Transverse colon (tissue), 4 donors: Measurements from ENCODE around the gene KAZN. TPM values are rescaled to one million over a fixed set of nuclear protein-coding genes. Genes with fewer than 3 reads are reported as not detected.
"Not testable (repeated sequence)": the region's sequence is repeated elsewhere in the genome, so short reads cannot be mapped to it uniquely, and the experiment has no call there.

Source experiments
- DNase-seq: peaks from one replicate; pipeline ENCODE4 v3.0.0-alpha.2; 2019
- H3K27ac ChIP-seq, 4 donors: fragments of 200-600 bp; sonication (generic); 2 replicates each; pipeline ENCODE4 v1.5.1; 2016 to 2018; ENCODE audit warnings: inconsistent platforms in 4 of 4
- H3K27me3 ChIP-seq: fragments of 200-600 bp; sonication (generic); 2 replicates; pipeline ENCODE4 v1.5.1; 2017; ENCODE audit warnings: inconsistent platforms
- H3K36me3 ChIP-seq, 4 donors: fragments of 200-600 bp; sonication (generic); 2 replicates each; pipeline ENCODE4 v1.5.1; 2017 to 2019; ENCODE audit warnings: inconsistent platforms in 4 of 4
- H3K4me1 ChIP-seq, 4 donors: fragments of 200-600 bp; sonication (generic); 2 replicates each; pipeline ENCODE4 v1.5.1; 2017 to 2020; ENCODE audit warnings: inconsistent platforms in 4 of 4
- H3K4me3 ChIP-seq, 4 donors: fragments of 200-600 bp; sonication (generic); 1 replicate in 1 of 4; 2 replicates in 3 of 4; pipeline versions ENCODE4 v1.5.1 to v1.6.1; 2017 to 2019; ENCODE audit warnings: inconsistent platforms in 4 of 4
- H3K9me3 ChIP-seq, 2 donors: fragments of 200-600 bp; sonication (generic); 2 replicates each; pipeline ENCODE4 v1.5.1; 2017 to 2019; ENCODE audit warnings: inconsistent platforms in 2 of 2
- EP300 ChIP-seq: sonication (generic); formaldehyde crosslinking; IDR thresholded peaks from one replicate; pipeline ENCODE4 v1.6.1; 2017; ENCODE audit warnings: antibody characterized with exemption, low read depth
- POLR2A ChIP-seq: fragments of 450-650 bp; IDR thresholded peaks from one replicate; pipeline ENCODE4 v1.6.1; 2016; ENCODE audit warnings: antibody characterized with exemption, mild to moderate bottlenecking, moderate library complexity
- POLR2AphosphoS5 ChIP-seq, 3 donors: sonication (generic); formaldehyde crosslinking; IDR thresholded peaks; one replicate each; pipeline ENCODE4 v1.6.1; 2016; ENCODE audit warnings: antibody characterized with exemption in 3 of 3
- WGBS, 2 donors: methylation state at CpG; one replicate each; pipeline ENCODE4 v1.1.5; 2018; ENCODE audit warnings: low coverage in 1 of 2; 5-methylcytosine and 5-hydroxymethylcytosine counted together
- in situ Hi-C, 4 donors: fragments of 200-750 bp; cut with MboI; loops; one replicate each; pipeline versions ENCODE4 v1.15.0 to v1.15.1; 2017; ENCODE audit warnings: low sequenced_read_pairs in 3 of 4, low pct_ligation_motif_present in 1 of 4, low pct_unique_long_range_greater_than_20kb in 1 of 4
- intact Hi-C: fragments of 100-400 bp; cut with DNase I; formaldehyde crosslinking; loops from one replicate; pipeline ENCODE4 v1.15.1; 2023; ENCODE audit warnings: low total_unique reads
- total RNA-seq, 4 donors: library from RNA; depleted of rRNA; stranded (reverse); fragments of >200 nt; gene quantifications; one replicate each; pipeline ENCODE4 v1.1.0, GENCODE V29; 2016
- TF ChIP-seq, protein P1 (sequence below), 5 experiments: fragments of 200-600 bp in 3 of 5; fragments of 450-650 bp in 2 of 5; sonication (generic) in 3 of 5; IDR thresholded peaks; 1 replicate in 2 of 5; 2 replicates in 3 of 5; pipeline ENCODE4 v1.5.1; 2016 to 2017; ENCODE audit warnings: antibody characterized with exemption in 5 of 5, inconsistent platforms in 3 of 5, mild to moderate bottlenecking in 2 of 5, moderate library complexity in 1 of 5

KAZN gene
- total RNA-seq, 4 donors from 2014 or later = 12.0 to 17.1 (median 16.2) TPM

DNA sequence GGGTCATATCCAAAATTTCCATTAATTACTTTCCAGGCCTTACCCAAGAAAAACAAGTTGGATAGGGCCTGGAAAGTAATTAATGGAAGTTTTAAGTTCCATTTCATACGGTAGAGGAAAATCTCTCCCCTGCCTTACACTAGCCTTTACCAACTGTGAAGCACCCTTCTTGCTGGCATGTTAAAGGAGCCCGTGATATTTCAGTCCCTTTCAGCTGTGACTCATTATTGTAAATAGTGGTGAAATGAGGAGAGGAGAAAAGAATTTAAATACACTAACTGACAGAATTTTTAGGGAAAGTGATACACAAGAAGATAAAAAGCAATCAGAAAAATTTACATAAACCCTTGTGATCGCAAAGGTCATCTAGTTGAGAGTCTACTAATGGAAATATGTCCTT, 20.3 kb upstream of the KAZN start:
- H3K27ac ChIP-seq = no peak overlapping the region
- no peaks in the 10 kb centered on the region for H3K27me3 ChIP-seq
- in situ Hi-C loops (no loop called here), intact Hi-C loops (no loop called here)
- no peak overlapping the region for H3K4me3 ChIP-seq
- no peak for DNase-seq
- TF ChIP-seq POLR2AphosphoS5 (IDR thresholded peaks at IDR 0.05) = no peak
- no peak for TF ChIP-seq EP300
- TF ChIP-seq POLR2A = no peak
- TF ChIP-seq, protein P1, sequence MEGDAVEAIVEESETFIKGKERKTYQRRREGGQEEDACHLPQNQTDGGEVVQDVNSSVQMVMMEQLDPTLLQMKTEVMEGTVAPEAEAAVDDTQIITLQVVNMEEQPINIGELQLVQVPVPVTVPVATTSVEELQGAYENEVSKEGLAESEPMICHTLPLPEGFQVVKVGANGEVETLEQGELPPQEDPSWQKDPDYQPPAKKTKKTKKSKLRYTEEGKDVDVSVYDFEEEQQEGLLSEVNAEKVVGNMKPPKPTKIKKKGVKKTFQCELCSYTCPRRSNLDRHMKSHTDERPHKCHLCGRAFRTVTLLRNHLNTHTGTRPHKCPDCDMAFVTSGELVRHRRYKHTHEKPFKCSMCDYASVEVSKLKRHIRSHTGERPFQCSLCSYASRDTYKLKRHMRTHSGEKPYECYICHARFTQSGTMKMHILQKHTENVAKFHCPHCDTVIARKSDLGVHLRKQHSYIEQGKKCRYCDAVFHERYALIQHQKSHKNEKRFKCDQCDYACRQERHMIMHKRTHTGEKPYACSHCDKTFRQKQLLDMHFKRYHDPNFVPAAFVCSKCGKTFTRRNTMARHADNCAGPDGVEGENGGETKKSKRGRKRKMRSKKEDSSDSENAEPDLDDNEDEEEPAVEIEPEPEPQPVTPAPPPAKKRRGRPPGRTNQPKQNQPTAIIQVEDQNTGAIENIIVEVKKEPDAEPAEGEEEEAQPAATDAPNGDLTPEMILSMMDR (IDR thresholded peaks at IDR 0.05) = no peak
- H3K36me3 ChIP-seq = no peaks in the 10 kb centered on the region
- 75 to 79% methylated on average over 3 of the region's 3 CpGs for WGBS, 2 donors
- no peaks in the 10 kb centered on the region for H3K4me1 ChIP-seq
- no peaks in the 10 kb centered on the region for H3K9me3 ChIP-seq

- intact Hi-C loops, H3K36me3 ChIP-seq, H3K9me3 ChIP-seq, H3K27ac ChIP-seq, DNase-seq, in situ Hi-C loops, H3K4me1 ChIP-seq, H3K4me3 ChIP-seq, H3K27me3 ChIP-seq: not testable (repeated sequence)
- 91 to 100% methylated on average over 8 to 12 of the region's 12 CpGs for WGBS, 2 donors
Measured at GRCh38 chr1:14580295-14580694, 18.2 kb upstream of the KAZN start.

- Histone ChIP-seq H3K27ac (no peak overlapping the region), H3K36me3 (no peaks in the 10 kb centered on the region), H3K27me3 (no peaks in the 10 kb centered on the region), H3K4me1 (no peaks in the 10 kb centered on the region), H3K9me3 (no peaks in the 10 kb centered on the region), H3K4me3 (no peak overlapping the region)
- in situ Hi-C loops = no loop called here
- TF ChIP-seq POLR2A (no peak), EP300 (no peak), POLR2AphosphoS5 (IDR thresholded peaks at IDR 0.05) (no peak)
- TF ChIP-seq, protein P1 (IDR thresholded peaks at IDR 0.05) = no peak
- no peak for DNase-seq
- intact Hi-C loops = no loop called here
- 97 to 98% methylated on average over 4 of the region's 4 CpGs for WGBS, 2 donors
Measured at GRCh38 chr1:14580986-14581385, 17.5 kb upstream of the KAZN start.

- no peak for DNase-seq
- no peak overlapping the region for H3K27ac ChIP-seq
- TF ChIP-seq, protein P1 (IDR thresholded peaks at IDR 0.05) = no peak
- TF ChIP-seq POLR2A (no peak), POLR2AphosphoS5 (IDR thresholded peaks at IDR 0.05) (no peak), EP300 (no peak)
- intact Hi-C loops (no loop called here), in situ Hi-C loops (no loop called here)
- H3K36me3 ChIP-seq = no peaks in the 10 kb centered on the region
- H3K4me1 ChIP-seq = no peaks in the 10 kb centered on the region
- no peaks in the 10 kb centered on the region for H3K27me3 ChIP-seq
- WGBS, 2 donors = 82 to 100% methylated on average over 1 to 5 of the region's 5 CpGs
- H3K9me3 ChIP-seq = no peaks in the 10 kb centered on the region
- H3K4me3 ChIP-seq = no peak overlapping the region
Measured at GRCh38 chr1:14583788-14584187, 14.7 kb upstream of the KAZN start.

DNA sequence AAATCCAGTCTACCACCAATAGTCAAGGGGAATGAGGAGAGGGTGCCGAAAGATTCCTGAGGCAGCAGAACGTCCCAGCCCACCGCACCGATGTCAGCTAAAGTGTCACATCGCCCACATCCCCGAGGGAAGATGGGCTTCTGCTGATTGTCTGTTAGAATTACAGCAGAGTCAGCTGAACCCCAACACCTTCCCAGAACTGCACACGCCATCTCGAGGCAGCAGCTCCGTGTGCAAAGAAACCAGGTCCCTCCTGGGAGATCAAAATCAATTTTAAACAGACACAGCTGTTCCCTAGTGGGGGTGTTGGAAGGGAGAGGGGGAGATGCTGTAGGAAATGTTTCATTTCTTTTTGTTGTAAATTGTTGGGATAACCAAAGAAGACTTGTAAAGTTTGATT, 12.8 kb upstream of the KAZN start:
- TF ChIP-seq, protein P1 (IDR thresholded peaks at IDR 0.05) = no peak
- TF ChIP-seq POLR2A = no peak
- TF ChIP-seq EP300 = no peak
- TF ChIP-seq POLR2AphosphoS5 (IDR thresholded peaks at IDR 0.05) = no peak
- Histone ChIP-seq H3K27ac (no peak overlapping the region), H3K36me3 (no peaks in the 10 kb centered on the region), H3K9me3 (no peaks in the 10 kb centered on the region), H3K4me3 (no peak overlapping the region), H3K4me1 (no peaks in the 10 kb centered on the region), H3K27me3 (no peaks in the 10 kb centered on the region)
- 74 to 79% methylated on average over 6 to 9 of the region's 9 CpGs for WGBS, 2 donors
- DNase-seq = no peak
- intact Hi-C loops = no loop called here
- in situ Hi-C loops = no loop called here
